ENCODE results near the gene SPAG4.

The SPAG4 gene

DNA sequence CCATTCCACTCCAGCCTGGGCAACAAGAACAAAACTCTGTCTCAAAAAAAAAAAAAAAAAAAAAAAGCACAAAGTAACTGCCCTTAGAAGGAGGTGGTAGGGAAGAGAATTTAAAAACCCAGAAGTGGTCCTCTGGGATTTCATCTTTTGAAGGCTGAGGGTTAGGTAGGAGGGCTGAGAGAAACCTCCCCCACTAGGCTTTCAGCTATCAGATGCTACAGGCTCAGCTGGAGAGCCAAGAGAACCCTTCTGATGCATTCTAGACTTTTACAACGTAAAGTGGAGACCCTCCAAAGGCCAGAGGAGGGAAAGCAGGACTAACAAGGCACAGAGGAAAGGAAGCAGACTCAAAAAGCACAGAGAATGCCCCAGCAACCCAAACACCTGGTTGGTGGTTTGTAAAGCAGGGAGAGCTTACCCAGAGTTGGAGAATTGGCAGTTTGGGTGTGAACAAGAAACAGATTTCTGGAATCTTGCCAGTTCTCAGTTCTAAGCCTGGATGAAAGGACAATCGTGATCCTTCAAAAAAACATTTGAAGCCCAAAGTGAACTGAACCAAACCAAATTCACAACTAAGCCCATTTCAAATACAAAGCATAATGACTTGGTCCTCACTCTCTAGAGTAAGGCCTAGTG, 23.2 kb upstream of the SPAG4 start:
- no peak for DNase-seq (ENCODE audit: low spot score)
- TF ChIP-seq, protein P1, sequence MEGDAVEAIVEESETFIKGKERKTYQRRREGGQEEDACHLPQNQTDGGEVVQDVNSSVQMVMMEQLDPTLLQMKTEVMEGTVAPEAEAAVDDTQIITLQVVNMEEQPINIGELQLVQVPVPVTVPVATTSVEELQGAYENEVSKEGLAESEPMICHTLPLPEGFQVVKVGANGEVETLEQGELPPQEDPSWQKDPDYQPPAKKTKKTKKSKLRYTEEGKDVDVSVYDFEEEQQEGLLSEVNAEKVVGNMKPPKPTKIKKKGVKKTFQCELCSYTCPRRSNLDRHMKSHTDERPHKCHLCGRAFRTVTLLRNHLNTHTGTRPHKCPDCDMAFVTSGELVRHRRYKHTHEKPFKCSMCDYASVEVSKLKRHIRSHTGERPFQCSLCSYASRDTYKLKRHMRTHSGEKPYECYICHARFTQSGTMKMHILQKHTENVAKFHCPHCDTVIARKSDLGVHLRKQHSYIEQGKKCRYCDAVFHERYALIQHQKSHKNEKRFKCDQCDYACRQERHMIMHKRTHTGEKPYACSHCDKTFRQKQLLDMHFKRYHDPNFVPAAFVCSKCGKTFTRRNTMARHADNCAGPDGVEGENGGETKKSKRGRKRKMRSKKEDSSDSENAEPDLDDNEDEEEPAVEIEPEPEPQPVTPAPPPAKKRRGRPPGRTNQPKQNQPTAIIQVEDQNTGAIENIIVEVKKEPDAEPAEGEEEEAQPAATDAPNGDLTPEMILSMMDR (IDR thresholded peaks at IDR 0.05; ENCODE audit: extremely low read depth, missing control alignments): no peak

DNA sequence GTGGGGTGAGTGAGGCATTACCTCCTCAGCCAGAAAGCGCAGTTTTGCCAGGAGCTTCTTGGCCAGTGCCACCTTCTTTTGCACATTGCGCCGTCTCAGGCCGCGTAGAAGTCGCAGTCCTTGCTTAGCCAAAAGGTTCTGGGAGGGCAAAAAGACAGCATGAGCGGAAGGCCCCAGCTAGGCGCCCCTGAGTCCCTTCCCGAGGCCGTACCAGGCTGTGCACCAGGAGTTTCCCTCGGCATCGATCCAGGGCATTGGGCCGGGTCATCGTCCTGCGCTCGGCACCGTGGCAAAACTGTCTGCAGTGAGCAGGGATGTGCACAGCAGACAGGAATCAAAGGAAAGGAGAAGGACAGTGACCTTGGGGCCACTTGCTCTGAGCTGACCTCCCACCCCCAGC, 20.2 kb upstream of the SPAG4 start:
- TF ChIP-seq, protein P1 (IDR thresholded peaks at IDR 0.05; ENCODE audit: extremely low read depth, missing control alignments): no peak
- DNase-seq (ENCODE audit: low spot score): no peak

DNA sequence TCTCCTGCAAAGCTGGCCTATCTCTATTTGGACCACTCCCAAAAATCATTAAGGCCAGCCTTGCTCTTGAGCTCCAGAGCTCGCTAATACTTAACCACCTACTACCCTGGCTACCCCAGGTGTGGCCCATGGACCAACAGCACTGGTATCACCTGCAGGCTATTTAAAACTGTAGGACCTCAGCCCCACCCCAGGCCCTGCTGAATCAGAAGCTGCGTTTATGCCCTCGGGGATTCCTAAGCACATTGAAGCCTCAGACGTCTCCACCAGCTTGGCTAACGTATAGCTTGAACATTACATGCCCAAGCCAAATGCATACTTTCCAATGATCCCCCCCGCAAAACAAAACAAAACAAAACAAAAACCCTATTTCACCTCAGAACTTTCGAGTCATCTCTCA, 19.7 kb upstream of the SPAG4 start:
- TF ChIP-seq, protein P1 (IDR thresholded peaks at IDR 0.05; ENCODE audit: extremely low read depth, missing control alignments): no peak
- no peak for DNase-seq (ENCODE audit: low spot score)

DNA sequence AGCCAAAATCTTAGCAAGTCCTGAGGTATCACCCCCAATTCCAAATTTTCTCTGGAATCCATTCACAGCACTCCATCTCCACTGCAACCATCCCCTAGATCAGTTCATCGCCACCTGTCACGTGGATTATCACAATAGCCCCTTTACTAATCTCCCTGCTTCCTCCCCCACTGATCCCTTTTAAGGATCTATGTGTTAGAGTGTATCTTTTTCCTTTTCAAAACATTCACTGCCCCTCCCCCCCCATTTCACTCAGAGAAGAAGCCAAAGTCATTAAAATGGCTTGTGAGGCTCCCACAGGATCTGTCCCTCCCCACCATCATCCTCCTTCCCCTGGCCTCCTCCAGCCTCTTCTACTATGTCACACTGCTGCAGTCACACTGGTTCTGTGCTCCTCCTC, 18.4 kb upstream of the SPAG4 start:
- TF ChIP-seq, protein P1 (IDR thresholded peaks at IDR 0.05; ENCODE audit: extremely low read depth, missing control alignments): no peak
- DNase-seq (ENCODE audit: low spot score): no peak

DNA sequence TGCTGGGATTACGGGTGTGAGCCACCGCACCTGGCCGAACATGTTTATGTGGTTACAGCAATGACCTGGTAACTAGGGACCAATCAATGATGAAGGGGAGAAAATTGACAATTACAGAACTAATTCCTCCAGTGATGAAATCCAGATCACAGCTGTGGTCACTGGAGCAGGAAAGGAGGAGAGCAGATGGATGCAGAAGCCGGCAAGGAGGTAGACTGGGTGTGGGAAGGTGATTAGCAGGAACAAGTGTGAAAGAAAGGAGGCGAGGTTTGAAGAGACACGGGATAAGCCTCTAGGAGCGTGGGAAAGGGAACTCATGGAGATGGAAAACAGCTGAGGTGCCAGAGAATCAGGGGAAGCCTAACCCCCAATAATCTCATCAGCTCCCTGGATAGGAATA, 17.2 kb upstream of the SPAG4 start:
- no peak for DNase-seq (ENCODE audit: low spot score)
- TF ChIP-seq, protein P1 (IDR thresholded peaks at IDR 0.05; ENCODE audit: extremely low read depth, missing control alignments): no peak

DNA sequence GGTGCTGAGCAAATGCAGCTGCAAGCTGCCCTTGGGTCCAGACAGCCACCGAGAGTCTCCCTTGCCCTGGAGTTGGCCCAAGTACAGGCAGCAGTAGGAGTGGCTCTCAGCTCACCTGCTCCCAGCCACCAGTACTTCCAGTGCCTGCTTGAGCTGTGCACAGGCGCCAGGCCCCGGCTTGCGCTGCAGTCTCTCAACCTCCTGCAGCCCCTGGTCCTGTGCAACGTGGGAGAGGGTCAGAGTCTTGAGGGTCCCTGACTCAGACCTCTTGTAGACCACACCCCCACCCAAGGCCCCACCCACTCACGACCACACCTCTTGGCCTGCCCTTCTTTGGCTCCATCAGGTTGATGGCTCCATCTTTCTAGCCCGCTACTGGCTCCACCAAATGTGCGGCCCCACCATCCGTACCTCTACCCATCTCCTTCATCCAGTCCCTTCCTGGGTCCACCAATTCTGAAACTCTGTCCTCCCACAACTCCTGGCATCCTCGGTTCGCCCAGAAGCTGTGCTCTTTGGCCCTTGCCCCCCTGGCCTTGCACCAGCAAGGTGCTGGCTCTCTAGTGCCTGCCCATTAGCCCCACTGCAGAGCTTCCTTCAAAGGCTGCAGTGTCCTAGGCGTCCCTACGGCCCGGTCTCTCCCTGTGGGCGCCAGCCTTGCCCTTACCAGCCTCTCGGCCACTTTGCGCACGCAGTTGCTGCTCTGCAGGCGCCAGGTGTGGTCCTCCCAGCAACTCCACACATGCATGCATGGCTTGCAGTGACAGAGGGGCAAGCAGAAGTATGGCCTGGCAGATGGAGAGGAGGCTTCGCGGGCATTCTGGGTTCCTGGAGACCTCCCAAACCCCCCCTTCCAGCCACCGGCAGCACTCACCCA, 16.5 kb upstream of the SPAG4 start:
- TF ChIP-seq, protein P1 (IDR thresholded peaks at IDR 0.05; ENCODE audit: extremely low read depth, missing control alignments): no peak
- no peak for DNase-seq (ENCODE audit: low spot score)

DNA sequence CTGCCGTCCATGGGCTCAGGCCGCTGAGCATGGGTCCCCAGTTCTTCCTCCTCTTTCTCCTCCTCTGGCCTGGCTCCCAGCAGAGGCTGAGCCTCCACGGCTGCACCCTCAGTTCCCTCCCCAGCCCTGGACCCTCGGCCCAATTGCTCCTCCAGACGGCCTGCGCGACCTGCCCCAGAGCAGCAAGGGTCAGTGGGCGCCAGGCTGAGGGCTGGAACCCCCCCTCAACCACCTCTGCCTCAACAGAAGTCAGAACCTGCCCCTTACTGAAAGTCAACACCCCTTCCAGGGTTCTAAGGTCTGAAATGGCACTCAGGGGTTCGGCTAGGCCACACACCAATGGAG, 15.9 kb upstream of the SPAG4 start:
- TF ChIP-seq, protein P1 (IDR thresholded peaks at IDR 0.05; ENCODE audit: extremely low read depth, missing control alignments): no peak
- DNase-seq (ENCODE audit: low spot score): no peak
